Central memory CD8-positive, alpha-beta T cell (primary cell): ENCODE results near the gene DTD2.

ENCODE experiments used
- ATAC-seq: fragments of 150-1000 bp; cut with Tn5 transposase; replicated peaks from 2 replicates; pipeline ENCODE4 v1.10.0; 2022; ENCODE audit warnings: mild to moderate bottlenecking, moderate FRiP score, moderate number of reproducible peaks; ENCODE audit not compliant: poor library complexity, severe bottlenecking; ENCODE audit errors: extremely low read depth
- DNase-seq, 2 donors: peaks; one replicate each; pipeline ENCODE4 v3.0.0; 2021; ENCODE audit warnings: low spot score in 2 of 2
- H3K27ac Mint-ChIP-seq: one replicate; pipeline ENCODE4 v1.8.0; 2022; ENCODE audit warnings: low read depth, mild to moderate bottlenecking, moderate library complexity, mixed read lengths
- H3K27me3 Mint-ChIP-seq: one replicate; pipeline ENCODE4 v1.8.0; 2022; ENCODE audit warnings: mixed read lengths
- H3K36me3 Mint-ChIP-seq: one replicate; pipeline ENCODE4 v1.8.0; 2022; ENCODE audit warnings: mild to moderate bottlenecking, moderate library complexity, mixed read lengths; ENCODE audit not compliant: insufficient read depth
- H3K4me1 Mint-ChIP-seq: one replicate; pipeline ENCODE4 v1.8.0; 2022; ENCODE audit warnings: mixed read lengths
- H3K4me3 Mint-ChIP-seq: one replicate; pipeline ENCODE4 v1.8.0; 2022; ENCODE audit warnings: mild to moderate bottlenecking, moderate library complexity, mixed read lengths
- H3K9me3 Mint-ChIP-seq: one replicate; pipeline ENCODE4 v1.8.0; 2022; ENCODE audit warnings: mixed read lengths

Gene DTD2

DNA sequence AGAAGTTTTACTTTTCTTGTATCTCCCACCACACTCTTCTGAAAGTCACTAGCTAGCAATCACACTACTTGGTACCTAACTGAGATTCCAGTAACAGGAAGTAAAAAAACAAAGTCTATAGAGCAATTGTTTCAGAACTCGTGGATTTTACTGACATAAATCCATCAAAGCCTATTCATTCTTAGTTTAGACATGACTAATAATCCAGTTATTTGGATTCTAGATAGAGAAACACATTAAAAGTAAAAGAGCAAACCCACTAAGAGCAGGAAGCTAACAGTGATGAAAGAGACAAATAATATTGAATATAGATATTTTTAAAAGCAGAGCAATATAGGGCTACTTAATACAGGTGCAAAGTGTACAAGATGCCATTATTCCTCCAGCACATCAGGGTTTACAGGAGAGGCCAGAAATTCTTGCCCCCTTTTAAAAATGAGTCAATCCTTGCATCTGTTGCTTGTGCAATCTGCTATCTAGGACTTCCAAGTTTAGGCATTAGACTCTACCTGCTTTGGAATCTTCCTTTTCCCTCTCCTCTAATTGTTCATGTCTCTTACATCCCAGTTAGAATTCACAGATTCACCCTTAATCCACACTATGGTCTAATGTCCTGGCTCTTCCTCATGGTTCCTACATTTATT is 43.0 kb downstream of the DTD2 start:
- peak overlapping the region; percentile 85 for H3K27ac Mint-ChIP-seq
- H3K4me3 Mint-ChIP-seq = no peak overlapping the region
- ATAC-seq = no peak
- H3K27me3 Mint-ChIP-seq = no peaks in the 10 kb centered on the region
- no peaks in the 10 kb centered on the region for H3K9me3 Mint-ChIP-seq
- DNase-seq = no peak
- peaks cover 16% of the 10 kb centered on the region for H3K4me1 Mint-ChIP-seq
- peaks cover 2% of the 10 kb centered on the region for H3K36me3 Mint-ChIP-seq

DNA sequence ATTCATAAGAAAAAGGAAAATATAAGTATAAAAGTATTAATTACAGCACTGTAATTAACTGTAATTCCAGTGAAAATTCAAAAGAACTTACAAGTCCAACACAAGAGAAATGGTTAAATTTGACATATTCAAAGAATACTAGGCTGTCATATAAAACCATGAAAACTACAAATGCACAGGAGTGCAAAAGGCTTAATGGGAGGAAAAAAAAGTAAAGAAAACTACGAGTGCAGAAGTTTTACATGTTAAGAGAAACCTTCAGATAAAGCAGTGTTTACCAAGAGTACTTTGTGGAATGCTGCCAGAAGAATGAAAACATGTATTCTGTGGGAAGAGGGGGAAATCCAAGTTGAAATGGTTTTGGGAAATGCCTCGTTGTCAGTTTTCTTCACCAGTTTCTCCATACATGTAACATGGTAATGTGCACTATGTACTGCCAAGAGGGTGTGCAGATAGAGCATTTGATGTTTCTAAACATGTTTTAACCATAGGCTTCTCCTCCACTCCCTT is 46.0 kb downstream of the DTD2 start:
- Mint-ChIP-seq H3K27me3 (no peaks in the 10 kb centered on the region), H3K9me3 (no peaks in the 10 kb centered on the region), H3K4me3 (no peak overlapping the region), H3K4me1 (peaks cover 7% of the 10 kb centered on the region), H3K36me3 (peaks cover 2% of the 10 kb centered on the region), H3K27ac (no peak overlapping the region)
- no peak for DNase-seq
- ATAC-seq = no peak

DNA sequence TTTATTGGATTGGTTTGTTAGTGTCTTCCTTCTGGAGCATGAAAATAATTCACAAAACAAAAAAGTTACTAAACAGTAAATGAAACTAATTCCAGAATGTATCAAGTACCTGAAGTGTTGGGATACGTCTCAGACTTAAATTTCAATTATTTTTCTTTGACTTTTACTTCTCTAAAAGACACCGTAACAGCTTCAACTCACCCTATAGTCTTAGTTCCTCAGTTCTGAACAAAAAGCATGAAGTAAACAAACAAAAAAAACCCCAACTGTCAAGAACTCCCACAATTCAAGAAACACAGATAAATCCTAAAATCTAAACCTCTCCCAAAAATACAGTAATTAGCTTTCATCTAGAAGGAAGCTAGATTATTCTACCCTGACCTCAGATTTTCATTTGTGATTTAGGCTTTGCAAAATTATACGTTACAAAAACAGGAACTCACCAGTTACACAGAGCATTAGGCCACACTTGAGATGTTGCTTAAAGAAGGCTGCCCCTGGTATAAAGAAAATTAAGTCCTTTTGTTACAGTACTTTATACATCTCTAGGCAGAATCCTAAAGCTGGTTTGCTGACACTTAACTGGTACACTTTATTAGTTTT is 47.2 kb downstream of the DTD2 start:
- ATAC-seq (no peak), DNase-seq (no peak)
- H3K4me3 Mint-ChIP-seq = no peak overlapping the region
- H3K36me3 Mint-ChIP-seq = peaks cover 2% of the 10 kb centered on the region
- H3K27me3 Mint-ChIP-seq = no peaks in the 10 kb centered on the region
- no peak overlapping the region for H3K27ac Mint-ChIP-seq
- H3K9me3 Mint-ChIP-seq = no peaks in the 10 kb centered on the region
- peaks cover 7% of the 10 kb centered on the region for H3K4me1 Mint-ChIP-seq

DNA sequence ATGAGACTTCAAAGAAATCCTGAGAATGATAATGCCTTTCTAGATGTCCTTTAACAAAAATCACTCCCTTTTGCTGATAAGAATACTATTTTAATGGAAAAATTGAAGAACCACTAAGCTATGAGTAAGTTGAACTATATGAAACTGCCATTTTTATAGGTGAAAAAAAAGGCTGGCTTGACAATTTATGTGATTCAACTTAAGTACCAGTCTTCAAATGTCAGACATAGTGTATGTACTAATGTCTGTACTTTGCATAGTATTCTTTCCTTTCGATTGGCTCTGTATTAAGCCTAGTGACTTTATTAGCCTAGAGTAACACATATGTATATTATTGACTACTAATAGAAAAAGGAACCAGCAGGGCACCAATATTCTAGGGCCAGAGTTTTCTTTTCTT is 48.9 kb downstream of the DTD2 start:
- DNase-seq = no peak
- Mint-ChIP-seq H3K36me3 (peaks cover 2% of the 10 kb centered on the region), H3K4me3 (no peak overlapping the region), H3K9me3 (no peaks in the 10 kb centered on the region), H3K27me3 (no peaks in the 10 kb centered on the region), H3K27ac (no peak overlapping the region), H3K4me1 (no peaks in the 10 kb centered on the region)
- ATAC-seq = no peak

DNA sequence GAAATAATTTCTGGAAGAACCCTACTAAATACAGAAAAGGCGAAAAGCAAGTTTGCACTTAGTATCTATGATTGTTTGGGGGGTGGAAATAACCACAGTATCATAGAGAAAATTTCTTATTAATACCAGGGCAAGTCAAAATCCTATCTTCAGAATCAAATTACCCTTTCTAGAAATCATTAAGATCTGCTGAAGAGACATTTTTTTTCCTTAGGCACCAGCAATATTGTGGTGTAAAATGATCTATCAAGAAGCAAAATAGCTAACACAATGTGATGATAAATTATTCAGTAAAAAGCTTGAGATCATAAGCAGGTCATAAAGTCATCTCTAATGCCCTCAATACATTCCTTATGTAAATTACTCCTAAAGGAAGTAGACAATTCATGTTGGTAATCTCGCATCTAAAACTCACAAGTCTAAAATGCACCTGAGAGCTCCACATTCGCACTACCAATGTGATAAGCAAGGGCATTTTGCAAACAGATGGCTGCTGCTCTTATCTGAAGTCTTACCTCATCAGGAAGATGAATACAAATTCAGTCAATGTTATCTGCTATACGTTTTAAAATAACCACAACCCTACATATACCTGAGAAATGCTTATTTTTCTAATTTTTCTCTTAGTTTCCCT is 51.6 kb downstream of the DTD2 start:
- Mint-ChIP-seq H3K9me3 (no peaks in the 10 kb centered on the region), H3K36me3 (peaks cover 3% of the 10 kb centered on the region), H3K4me1 (peaks cover 5% of the 10 kb centered on the region), H3K4me3 (no peak overlapping the region), H3K27me3 (no peaks in the 10 kb centered on the region), H3K27ac (no peak overlapping the region)
- ATAC-seq (no peak), DNase-seq (no peak)

DNA sequence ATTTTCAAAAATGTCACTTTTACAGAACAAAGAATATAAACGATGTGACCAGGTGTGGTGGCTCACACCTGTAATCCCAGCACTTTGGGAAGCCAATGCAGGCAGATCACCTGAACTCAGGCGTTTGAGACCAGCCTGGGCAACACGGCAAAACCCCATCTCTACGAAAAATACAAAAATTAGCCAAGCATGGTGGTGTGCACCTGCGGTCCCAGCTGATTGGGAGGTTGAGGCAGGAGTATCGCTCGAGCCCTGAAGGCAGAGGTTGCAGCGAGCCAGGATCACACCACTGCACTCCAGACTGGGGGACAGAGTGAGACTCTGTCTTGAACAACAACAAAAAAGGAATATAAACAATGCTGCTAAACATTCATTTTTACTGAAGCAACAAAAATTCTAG is 52.2 kb downstream of the DTD2 start:
- DNase-seq (no peak), ATAC-seq (no peak)
- Mint-ChIP-seq H3K9me3 (no peaks in the 10 kb centered on the region), H3K4me1 (peaks cover 7% of the 10 kb centered on the region), H3K27ac (no peak overlapping the region), H3K4me3 (no peak overlapping the region), H3K36me3 (peaks cover 4% of the 10 kb centered on the region), H3K27me3 (no peaks in the 10 kb centered on the region)

DNA sequence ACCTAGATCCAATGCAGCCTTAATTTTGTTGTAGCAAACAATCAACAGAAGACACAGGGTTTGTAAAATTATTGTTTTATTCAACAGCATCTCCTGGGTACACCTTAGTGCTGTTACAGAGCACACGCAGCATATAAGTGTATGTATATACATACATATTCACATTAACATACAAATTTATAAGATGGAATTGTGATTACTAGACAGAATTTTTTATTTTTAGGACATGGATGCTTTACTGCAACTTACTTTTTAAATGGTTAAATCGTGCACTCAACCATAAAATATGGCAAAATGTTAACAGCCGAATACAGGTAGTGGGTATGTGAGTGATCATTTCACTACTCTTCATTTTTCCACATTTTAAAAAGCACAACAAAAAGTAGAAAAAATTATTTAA is 53.6 kb downstream of the DTD2 start:
- H3K27ac Mint-ChIP-seq = no peak overlapping the region
- no peak for DNase-seq
- H3K27me3 Mint-ChIP-seq = no peaks in the 10 kb centered on the region
- H3K4me1 Mint-ChIP-seq = peaks cover 9% of the 10 kb centered on the region
- H3K4me3 Mint-ChIP-seq = no peak overlapping the region
- no peaks in the 10 kb centered on the region for H3K9me3 Mint-ChIP-seq
- ATAC-seq = no peak
- peaks cover 5% of the 10 kb centered on the region for H3K36me3 Mint-ChIP-seq

DNA sequence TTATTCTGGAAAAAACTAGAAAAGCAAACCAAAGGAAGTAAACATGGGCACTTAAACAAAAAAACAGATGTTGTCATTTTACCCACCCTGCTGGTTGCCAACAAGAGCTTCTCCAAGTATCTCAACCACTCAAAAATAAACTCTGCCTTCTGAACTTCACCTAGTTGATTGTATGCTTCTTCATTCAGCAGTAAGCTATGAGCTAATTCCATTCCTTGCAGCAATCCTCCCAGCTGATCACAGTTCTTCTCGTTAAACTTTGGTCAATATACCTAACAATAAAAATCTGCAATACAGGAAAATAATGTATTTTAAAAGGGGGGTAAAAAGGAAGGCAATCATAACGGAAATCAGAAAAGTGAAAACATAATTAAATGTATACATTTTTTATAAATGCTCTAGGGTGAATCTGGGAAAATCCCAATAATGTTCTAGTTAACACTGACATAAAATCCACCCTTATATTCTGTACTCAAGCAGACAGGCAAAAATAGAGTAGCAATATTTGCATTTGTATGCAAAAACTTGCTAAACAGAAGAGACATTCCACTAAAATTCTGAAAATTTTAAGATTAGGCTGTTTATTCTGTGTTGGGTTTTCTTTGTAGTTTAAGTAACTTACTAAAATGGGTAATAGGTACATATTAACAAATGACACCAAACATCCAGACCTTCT is 54.4 kb downstream of the DTD2 start:
- ATAC-seq (no peak), DNase-seq (no peak)
- H3K4me1 Mint-ChIP-seq = peaks cover 9% of the 10 kb centered on the region
- no peak overlapping the region for H3K4me3 Mint-ChIP-seq
- peaks cover 5% of the 10 kb centered on the region for H3K36me3 Mint-ChIP-seq
- no peaks in the 10 kb centered on the region for H3K27me3 Mint-ChIP-seq
- no peak overlapping the region for H3K27ac Mint-ChIP-seq
- H3K9me3 Mint-ChIP-seq = no peaks in the 10 kb centered on the region

DNA sequence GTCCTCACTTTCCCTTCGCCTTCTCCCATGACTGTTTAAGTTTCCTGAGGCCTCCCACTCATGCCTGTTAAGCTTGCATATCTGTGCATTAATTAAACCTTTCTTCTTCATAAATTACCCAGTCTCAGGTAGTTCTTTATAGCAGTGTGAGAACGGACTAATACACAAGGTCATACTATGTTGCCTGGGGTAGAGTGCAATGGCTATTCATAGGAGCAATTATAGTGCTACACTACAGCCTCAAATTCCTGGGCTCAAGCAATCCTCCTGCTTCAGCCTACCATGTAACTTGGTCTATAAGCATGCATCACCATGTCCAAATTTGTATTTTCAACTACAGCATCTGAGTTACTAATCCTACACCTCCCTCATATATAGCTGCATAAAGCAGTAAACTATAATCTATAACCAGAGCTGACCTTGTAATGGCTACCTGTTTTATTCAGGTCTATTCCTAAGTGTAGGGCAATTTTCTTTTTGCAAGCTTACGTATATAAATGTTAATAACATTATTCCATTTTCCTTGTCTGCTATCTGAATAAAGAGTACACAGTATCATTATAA is 55.9 kb downstream of the DTD2 start:
- Mint-ChIP-seq H3K27ac (no peak overlapping the region), H3K36me3 (peaks cover 9% of the 10 kb centered on the region), H3K4me3 (no peak overlapping the region), H3K4me1 (peaks cover 9% of the 10 kb centered on the region), H3K9me3 (no peaks in the 10 kb centered on the region), H3K27me3 (no peaks in the 10 kb centered on the region)
- DNase-seq (no peak), ATAC-seq (no peak)

DNA sequence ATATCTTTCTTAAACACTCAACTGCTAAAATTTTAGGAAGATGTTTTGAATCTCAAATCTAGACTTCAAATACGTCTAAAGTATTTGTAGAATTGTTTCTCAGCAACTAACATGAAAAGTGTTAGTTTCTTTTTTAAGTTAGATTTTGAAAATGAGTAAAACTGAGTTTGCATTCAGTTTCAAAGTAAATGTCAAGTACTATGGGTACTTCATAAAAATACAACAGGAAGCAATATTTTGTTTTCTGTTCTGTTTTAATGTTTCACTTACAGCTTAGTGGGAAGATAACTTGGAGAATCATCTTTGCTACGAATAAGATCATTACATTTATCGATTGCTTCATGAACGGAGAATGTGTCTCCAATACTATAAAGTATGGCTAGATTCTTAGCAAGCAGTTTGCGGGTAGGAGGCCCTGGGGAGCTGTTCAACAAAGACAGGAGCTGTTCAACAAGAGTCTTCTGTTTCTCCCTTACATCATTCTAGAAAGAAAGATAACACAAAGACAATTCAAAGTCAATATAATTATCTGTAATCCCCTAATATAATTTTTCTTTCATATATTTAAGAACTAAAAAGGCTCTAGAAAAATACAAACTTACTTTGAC is 57.2 kb downstream of the DTD2 start:
- Mint-ChIP-seq H3K4me1 (peaks cover 9% of the 10 kb centered on the region), H3K27ac (no peak overlapping the region)
- no peak for ATAC-seq

More for the DNA sequence above, 57.2 kb downstream of the DTD2 start:
- Mint-ChIP-seq H3K4me3 (no peak overlapping the region), H3K36me3 (peaks cover 9% of the 10 kb centered on the region), H3K9me3 (no peaks in the 10 kb centered on the region), H3K27me3 (no peaks in the 10 kb centered on the region)
- no peak for DNase-seq
